ENCODE measurements around the gene MPO.

MPO gene

GRCh38 chr17:58273453-58274104 lies 7.2 kb downstream of the MPO start:
- no peak for DNase-seq (ENCODE audit: low read depth, low spot score)
- TF ChIP-seq CTCF (IDR thresholded peaks at IDR 0.05; ENCODE audit: low read depth, low read length) = no peak
- in situ Hi-C loops (cut with HindIII; ENCODE audit: low sequenced_read_pairs) = no loop called here
- no peak overlapping the region for H3K4me3 ChIP-seq (ENCODE audit: low read depth, low read length)

GRCh38 chr17:58272367-58273280 lies 8.1 kb downstream of the MPO start:
- in situ Hi-C loops (cut with HindIII; ENCODE audit: low sequenced_read_pairs) = no loop called here
- no peak overlapping the region for H3K4me3 ChIP-seq (ENCODE audit: low read depth, low read length)
- TF ChIP-seq CTCF (IDR thresholded peaks at IDR 0.05; ENCODE audit: low read depth, low read length) = no peak
- DNase-seq (ENCODE audit: low read depth, low spot score) = no peak

DNA sequence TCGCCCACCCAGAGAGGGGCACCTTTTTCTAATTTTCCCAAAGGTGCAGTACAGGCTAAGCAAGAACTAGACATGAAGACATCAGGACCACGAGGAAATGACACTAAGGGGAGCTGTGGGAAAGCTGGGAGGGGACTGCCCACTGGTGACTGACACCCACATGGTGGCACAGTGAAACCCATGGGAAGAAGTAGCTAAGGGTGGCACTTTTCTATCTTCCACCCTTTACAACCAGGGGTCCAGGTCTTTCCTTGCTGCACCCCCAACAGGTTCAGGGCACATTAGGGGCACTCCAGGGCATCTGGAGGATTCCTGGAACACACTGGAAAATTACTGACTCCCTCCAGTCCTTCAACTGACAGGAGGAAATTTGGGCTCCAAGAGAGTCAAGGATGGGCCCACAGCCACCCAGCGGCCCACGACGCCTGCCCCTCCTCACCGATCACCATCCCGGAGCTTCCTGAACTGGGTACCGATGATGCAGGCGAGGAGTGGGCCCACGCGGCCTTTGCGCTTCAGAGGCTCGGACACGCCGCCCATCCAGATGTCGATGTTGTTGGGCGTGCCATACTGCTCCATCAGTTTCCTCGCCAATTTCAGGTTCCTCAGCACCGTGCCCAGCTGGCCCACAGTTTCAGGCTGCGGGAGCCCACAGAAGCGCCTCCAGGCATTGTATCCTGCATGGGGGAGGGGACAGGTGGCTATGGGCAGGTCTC lies 9.4 kb downstream of the MPO start:
- no peak for TF ChIP-seq CTCF (IDR thresholded peaks at IDR 0.05; ENCODE audit: low read depth, low read length)
- in situ Hi-C loops (cut with HindIII; ENCODE audit: low sequenced_read_pairs) = no loop called here
- no peak for DNase-seq (ENCODE audit: low read depth, low spot score)

DNA sequence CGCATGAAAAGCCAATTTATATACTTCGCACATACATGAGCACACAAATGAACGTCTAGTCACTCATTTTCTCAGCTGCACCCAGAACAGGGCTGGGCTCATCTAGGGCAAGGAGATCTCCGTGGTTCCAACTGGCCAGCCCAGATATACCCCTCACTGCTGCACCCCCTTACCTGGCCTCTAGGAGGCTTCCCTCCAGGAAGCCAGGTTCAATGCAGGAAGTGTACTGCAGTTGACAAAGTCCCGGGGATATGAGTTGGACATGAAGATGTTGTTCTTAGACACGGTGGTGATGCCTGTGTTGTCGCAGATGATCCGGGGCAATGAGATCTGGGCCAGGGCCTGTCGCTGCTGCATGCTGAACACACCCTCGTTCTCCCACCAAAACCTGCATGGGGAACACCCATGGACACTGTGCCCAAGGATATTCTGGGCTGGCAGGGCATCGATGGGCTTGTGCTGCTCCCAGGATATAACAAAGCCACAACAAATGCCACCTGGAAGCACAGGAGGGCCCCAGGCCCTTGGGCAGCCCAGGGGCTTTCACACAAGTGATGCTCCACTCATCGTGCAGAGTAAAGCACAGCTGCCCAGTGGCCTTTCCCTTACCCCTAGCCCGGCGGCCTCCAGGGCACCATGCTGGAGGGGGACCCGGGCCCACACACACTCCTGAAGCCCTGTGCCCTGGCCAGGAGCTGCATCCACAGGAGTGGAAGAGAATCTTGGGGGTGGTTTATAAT lies 10.1 kb downstream of the MPO start:
- no peak for DNase-seq (ENCODE audit: low read depth, low spot score)
- no peak overlapping the region for H3K4me3 ChIP-seq (ENCODE audit: low read depth, low read length)
- TF ChIP-seq CTCF (IDR thresholded peaks at IDR 0.05; ENCODE audit: low read depth, low read length) = no peak
- in situ Hi-C loops (cut with HindIII; ENCODE audit: low sequenced_read_pairs) = no loop called here

More for the DNA sequence above, 9.4 kb downstream of the MPO start:
- H3K4me3 ChIP-seq (ENCODE audit: low read depth, low read length) = no peak overlapping the region

- no peak overlapping the region for H3K4me3 ChIP-seq (ENCODE audit: low read depth, low read length)
- TF ChIP-seq CTCF (IDR thresholded peaks at IDR 0.05; ENCODE audit: low read depth, low read length) = no peak
- DNase-seq (ENCODE audit: low read depth, low spot score) = no peak
- in situ Hi-C loops (cut with HindIII; ENCODE audit: low sequenced_read_pairs) = no loop called here
Measured at GRCh38 chr17:58269557-58270291, 11.0 kb downstream of the MPO start.

All from astrocyte of the spinal cord (primary cell).